HTR-8/SVneo (cell line): Measurements from ENCODE around the gene POR.

Source experiments
- DNase-seq: peaks from one replicate; pipeline ENCODE4 v3.0.0; 2011; ENCODE audit warnings: low spot score, mixed read lengths; ENCODE audit not compliant: insufficient read length
- FAIRE-seq: peaks from 2 replicates; lab custom pipeline; 2011; peaks lifted over from hg19 to GRCh38; lab: Jason Lieb, UNC

POR gene

GRCh38 chr7:75913437-75913836 is 1.5 kb upstream of the POR start:
- no peak for FAIRE-seq
- DNase-seq: no peak

DNA sequence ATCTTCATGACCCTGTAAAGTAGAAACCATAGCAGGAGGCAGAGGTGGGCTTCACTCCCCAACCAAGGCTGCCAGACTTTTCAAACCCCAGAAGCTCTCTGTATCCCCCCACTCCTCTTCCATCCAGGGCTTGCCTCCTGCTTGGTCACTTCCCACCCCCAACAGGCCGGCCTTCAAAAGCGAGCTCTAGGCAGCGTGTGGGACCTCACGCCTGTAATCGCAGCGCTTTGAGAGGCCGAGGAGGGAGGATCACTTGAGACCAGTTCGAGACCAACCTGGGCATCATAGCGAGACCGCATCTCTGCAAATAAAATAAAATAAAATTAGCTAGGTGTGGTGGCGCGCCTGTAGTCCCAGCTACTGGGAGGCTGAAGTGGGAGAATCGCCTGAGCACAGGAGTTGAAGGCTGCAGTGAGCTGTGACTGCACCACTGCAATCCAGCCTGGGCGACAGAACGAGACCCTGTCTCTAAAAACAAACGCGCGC is 743 bp upstream of the POR start:
- no peak for DNase-seq
- no peak for FAIRE-seq

DNA sequence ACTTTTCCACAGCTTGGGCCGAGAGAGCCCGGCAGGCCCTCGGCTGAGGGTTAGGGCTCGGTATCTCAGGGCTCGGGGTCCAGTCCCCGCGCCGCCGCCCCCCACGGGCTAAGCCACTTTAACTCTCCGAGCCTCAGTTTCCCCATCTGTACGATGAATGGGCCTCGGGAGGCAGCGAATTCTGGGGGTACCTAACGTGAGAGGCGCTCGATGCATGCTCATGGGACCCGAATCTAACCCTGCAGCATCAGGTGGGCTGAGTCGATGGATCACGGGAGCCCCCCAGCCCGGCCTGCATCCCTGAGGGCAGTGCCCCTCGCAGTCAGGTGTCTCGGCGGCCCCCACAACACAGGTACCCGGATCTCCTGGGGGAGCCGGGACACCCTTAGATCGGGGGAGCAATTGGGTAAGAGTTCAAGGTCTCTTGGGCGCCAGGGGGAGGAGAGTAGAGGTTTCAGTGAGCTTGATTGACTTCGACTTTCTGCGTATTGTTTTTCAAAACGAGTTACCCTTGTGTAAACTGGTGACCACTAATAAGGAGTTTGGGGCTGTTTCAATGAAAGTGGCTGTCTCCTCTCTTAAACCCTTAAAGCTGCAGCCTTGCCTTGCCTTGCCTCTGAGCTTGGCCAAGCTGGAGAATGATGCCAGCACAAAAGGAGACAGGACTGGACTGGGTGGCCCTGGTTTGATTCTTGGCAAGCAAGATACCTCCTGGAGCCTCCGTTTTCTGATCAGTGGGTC is 631 bp downstream of the POR start:
- FAIRE-seq (no peak), DNase-seq (no peak)

DNA sequence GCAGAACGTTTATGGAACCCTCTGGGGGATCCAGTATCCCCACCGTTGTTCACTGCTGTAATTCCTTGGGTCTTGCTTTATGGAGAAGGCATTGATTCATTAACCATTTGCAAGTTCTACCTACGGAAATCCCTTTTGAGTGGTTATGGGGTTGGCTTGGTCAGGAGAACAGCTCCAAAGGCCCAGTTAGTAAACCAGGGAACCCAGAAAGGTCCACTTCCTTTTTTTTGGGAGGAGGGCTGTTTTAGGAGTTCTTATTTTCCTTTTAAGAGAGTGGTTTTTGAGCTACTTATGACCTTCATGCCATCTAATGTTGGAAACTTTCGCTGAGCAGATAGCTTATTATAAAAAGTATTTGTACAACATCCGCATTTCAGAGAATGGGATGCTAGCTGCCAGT is 1.3 kb downstream of the POR start:
- DNase-seq (no peak), FAIRE-seq (no peak)

DNA sequence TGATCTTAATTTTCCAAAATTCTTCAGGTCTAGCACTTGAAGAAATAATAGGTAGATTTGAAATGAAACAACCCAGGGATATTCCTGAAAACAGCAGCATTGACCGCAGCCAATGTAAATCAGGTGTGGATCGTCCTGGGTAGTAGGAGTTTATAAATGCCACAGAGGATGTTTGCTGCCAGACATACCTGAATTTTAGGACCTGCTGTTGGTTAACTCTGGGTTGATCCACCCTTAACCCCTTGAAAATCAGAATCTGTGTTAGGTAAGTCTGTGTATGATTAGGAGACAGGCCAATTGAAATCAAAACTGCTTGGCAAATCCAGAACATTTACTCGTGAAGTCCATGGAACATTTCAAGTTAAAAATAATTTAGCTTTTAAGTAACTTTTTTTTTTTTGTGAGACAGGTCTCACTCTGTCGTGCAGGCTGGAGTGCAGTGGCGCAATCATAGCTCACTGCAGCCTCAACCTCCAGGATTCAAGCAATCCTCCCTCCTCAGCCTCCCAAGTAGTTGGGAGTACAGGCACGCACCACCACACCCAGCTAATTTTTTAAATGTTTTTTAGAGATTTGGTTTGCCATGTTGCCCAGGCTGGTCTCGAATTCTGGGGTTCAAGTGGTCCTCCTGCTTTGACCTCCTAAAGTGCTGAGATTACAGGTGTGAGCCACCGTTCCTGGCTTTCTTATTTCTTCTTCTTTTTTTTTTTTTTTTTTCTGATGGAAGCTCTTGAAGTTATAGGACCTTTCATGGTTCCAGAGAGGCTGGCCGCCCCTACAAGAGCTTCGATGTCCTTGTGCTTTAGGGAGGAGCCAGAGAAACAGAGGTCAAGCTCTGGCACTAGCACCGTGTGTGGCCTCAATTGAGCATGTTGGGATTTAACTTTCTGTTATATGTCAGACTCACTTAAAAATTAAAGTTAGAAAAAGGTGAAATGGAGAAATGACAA is 2.0 kb downstream of the POR start:
- FAIRE-seq: no peak
- DNase-seq: no peak

DNA sequence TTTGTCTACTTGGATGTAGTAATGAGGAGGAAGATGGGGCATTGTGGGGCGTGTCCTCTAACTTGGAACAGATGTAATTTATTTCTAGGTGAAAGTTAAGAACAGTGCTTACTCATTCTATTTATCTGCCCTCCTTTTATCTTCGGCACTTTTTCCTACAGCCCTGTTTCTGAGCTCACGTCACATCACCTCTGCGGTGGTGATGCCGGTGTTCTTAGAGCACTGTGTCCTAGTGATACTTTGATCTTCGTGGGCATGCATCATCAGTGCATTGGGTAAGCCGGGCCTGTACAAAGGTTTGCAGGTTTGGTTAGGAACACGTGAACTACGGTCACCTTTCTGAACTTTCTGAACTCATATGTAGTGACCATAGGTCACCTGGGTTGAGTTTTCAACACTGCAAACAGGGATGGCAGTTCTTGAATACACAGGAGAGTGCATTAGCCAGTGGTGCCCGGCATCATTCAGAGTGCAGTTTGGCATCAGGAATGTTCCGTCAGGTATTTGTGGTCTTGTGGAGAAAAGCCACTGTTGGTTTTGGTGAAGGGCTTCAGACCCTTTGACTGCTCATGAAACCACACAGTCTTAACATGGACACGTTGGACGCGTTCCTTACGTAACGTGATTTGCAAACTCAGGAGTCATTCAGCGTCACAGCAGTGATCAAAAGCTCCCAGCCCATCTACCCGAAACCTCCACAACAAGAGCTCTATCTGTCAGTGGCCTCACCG is 5.6 kb downstream of the POR start:
- no peak for FAIRE-seq

DNA sequence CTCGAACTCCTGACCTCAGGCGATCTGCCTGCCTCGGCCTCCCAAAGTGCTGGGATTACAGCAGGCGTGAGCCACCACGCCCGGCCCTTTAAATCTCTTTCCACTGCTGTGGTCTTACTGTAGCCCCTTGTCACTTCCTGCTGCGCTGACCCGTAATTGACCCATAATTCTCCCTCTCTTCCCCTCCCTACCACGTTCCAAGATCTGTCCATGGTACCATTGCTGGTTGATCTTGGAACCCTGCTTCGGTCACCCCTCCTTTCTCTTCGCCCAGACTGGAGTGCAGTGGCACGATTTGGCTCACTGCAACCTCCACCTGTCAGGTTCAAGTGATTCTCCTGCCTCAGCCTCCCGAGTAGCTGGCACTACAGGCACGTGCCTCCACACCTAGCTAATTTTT is 6.5 kb downstream of the POR start:
- DNase-seq: no peak
- no peak for FAIRE-seq

More for the DNA sequence above, 5.6 kb downstream of the POR start:
- no peak for DNase-seq

GRCh38 chr7:75922966-75923603 is 8.1 kb downstream of the POR start:
- FAIRE-seq (no peak), DNase-seq (no peak)

- FAIRE-seq (no peak), DNase-seq (no peak)
These were observed 9.3 kb downstream of the POR start for GRCh38 chr7:75924256-75924655.

DNA sequence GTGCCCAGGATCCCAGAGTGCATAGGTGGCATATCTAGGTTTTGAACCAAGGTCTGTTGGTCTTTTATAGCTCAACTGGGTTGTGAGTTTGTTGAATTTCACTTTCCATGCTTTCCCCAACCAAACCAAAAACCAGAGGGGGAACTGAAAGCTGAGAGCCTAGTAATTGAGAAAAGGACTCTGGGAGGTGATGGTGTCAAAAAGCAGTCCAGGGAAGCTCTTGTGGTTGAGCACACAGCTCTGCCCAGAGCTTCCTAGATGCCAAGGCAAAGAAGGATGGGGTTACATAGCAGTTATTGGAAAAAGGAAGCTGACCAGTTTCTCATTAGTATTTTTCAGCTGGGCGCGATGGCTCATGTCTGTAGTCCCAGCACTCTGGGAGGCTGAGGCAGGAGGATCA is 9.9 kb downstream of the POR start:
- DNase-seq: no peak
- no peak for FAIRE-seq

GRCh38 chr7:75925717-75926435 is 10.9 kb downstream of the POR start:
- DNase-seq (no peak), FAIRE-seq (no peak)

DNA sequence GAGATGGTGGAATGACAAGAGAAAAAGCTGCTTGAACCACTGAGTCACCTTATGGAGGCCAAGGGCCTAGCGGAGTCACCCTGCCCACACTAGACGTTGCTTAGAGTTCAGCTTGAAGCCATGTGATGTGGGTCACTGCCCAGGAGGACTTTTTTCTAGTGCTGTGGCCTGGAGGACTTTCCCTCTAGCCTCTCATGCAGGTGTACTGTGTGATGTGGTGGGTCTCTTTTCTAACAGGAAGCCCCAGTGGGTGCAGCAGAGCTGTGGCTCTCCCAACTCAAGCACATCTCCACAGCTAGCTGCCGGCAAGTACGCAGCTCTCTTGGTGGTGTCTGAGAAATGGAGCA is 13.6 kb downstream of the POR start:
- no peak for DNase-seq

DNA sequence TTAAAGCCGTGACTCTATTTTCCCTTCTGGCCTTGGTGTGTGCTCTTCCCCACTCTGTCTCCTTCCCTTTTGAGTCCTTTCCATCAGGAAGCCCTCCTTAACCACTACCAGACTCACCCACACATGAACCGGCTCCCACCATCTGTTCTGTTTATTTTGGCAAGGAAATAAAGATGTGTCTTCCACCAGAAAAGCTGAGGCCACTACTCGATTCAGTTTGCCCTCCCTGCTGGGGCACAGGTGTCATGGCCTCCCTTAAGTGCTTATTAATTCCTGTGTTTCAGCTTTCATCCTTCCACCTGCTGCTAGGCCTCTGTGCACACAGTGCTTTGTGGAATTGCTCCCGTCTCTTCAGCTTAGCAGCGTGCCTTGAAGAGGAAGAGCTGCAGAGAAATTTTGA is 16.7 kb downstream of the POR start:
- FAIRE-seq: no peak
- no peak for DNase-seq

More for the DNA sequence above, 13.6 kb downstream of the POR start:
- no peak for FAIRE-seq

GRCh38 chr7:75937958-75938786 is 23.2 kb downstream of the POR start:
- DNase-seq (no peak), FAIRE-seq (no peak)

- FAIRE-seq (no peak), DNase-seq (no peak)
These were observed 24.0 kb downstream of the POR start for GRCh38 chr7:75938921-75939320.

- FAIRE-seq: no peak
- no peak for DNase-seq
These were observed 28.9 kb downstream of the POR start for GRCh38 chr7:75943864-75944263.

DNA sequence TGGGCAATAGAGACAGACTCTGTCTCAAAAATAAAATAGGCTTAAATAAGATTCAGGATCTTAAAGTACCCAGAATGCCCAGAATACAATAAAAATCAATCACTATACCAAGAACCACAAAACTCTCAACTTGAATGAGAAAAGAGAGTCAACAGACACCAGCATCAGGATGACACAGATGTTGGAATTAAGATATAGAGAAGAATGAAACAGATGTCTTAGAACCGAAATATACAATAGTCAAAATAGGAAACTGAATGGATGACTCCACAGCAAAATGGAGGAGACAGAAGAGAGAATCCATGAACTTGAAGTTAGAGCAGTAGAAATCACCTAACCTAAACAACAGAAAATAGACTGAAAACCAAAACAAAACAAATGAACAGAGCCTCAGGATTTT is 29.6 kb downstream of the POR start:
- DNase-seq (no peak), FAIRE-seq (no peak)

DNA sequence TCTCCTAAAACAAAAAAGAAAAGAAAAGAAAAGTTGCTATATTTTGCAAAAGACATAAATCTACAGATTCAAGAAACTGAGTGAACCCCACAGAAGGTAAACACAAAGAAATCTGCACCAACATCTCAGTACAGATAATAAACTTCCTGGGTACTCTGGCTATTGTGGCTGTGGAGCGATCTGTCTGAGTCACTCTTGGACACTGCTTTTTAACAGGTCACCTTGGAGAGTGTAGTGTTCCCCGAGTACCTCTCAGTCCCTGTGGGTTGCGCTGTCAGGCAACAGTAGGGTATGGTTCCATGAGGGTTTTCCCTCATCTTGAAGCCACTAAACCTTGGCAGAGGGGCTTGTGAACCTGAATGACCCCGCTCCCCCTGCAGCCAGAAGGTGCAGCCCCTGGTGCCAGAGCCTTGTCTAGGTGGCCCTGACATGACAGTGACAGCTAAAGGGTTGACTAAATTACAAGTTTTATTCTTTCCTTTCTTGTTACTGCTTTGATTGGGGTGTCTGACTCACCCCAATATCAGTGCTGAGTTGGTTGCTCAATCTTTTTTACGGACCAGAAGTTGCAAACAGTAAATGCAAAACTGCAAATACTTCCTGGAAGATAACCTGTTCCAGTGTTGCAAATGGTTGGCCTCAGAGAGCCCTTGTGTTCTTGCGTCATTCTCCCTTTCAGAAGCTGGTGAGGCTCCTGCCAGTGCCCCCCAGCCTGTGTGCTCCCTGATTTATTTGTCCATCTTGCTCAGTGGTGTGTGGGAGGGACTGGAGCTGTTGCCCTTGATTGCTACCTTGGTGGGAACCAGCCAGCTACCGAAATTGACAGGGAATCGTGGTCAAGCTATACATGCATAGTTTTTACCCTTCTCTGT is 30.6 kb downstream of the POR start:
- FAIRE-seq (no peak), DNase-seq (no peak)
